HCT116 (cell line): ENCODE results near the gene RPL11.

Source experiments
- CTCF ChIP-seq, 3 experiments: fragments of 200-600 bp in 1 of 3; sonication (generic) in 1 of 3; IDR thresholded peaks in 2 of 3; conservative IDR thresholded peaks in 1 of 3; 2 replicates each; pipeline ENCODE4 v1.5.1; 2012 to 2017; ENCODE audit warnings: low read depth in 2 of 3, low read length in 2 of 3, antibody characterized with exemption in 1 of 3, borderline replicate concordance in 1 of 3, control low read depth in 1 of 3, mild to moderate bottlenecking in 1 of 3, mixed read lengths in 1 of 3, mixed run types in 1 of 3, moderate library complexity in 1 of 3; ENCODE audit not compliant: insufficient read depth in 1 of 3
- ELF1 ChIP-seq: IDR thresholded peaks from 2 replicates; pipeline ENCODE4 v1.6.1; 2012; ENCODE audit warnings: low read depth, borderline replicate concordance
- POLR2AphosphoS5 ChIP-seq: IDR thresholded peaks from 2 replicates; pipeline ENCODE4 v1.6.1; 2011; ENCODE audit warnings: mild to moderate bottlenecking, low read depth, low read length, moderate library complexity
- YY1 ChIP-seq: IDR thresholded peaks from 2 replicates; pipeline ENCODE4 v1.6.1; 2011; ENCODE audit warnings: low read length, low read depth, moderate library complexity, mild to moderate bottlenecking; ENCODE audit not compliant: insufficient replicate concordance; ENCODE audit errors: extremely low read depth
- ZNF274 ChIP-seq: fragments of 200-500 bp; sonication (Bioruptor generic); IDR thresholded peaks from 2 replicates; pipeline ENCODE4 v1.6.1; 2014; ENCODE audit warnings: mild to moderate bottlenecking, low read depth, low read length, inconsistent platforms

- TF ChIP-seq YY1 (no peak), POLR2AphosphoS5 (no peak; the same call in 1 of the 2 replicates), ELF1 (no peak), CTCF (IDR thresholded peaks at IDR 0.05 in 2 of 3, conservative IDR thresholded peaks at IDR 0.05 in 1 of 3; ENCODE audit: borderline replicate concordance in 1 of 3, insufficient read depth in 1 of 3, low read depth in 2 of 3, low read length in 2 of 3) (no peak), ZNF274 (no peak)
These were observed 7.9 kb downstream of the RPL11 start for GRCh38 chr1:23699280-23700179.
